DMS114 treated with DMSO at 0.1 percent for 48 hours (cell line): ENCODE measurements around the gene MARVELD2.
A peak's percentile ranks its signal among the peaks of the same experiment; 100 is the strongest.
"Not testable (repeated sequence)": the region's sequence is repeated elsewhere in the genome, so short reads cannot be mapped to it uniquely, and the experiment has no call there.

ENCODE experiments used
- DNase-seq: peaks from one replicate; lab custom pipeline; 2025; ENCODE audit not compliant: unreplicated experiment; lab: John Stamatoyannopoulos, UW

Gene MARVELD2

DNA sequence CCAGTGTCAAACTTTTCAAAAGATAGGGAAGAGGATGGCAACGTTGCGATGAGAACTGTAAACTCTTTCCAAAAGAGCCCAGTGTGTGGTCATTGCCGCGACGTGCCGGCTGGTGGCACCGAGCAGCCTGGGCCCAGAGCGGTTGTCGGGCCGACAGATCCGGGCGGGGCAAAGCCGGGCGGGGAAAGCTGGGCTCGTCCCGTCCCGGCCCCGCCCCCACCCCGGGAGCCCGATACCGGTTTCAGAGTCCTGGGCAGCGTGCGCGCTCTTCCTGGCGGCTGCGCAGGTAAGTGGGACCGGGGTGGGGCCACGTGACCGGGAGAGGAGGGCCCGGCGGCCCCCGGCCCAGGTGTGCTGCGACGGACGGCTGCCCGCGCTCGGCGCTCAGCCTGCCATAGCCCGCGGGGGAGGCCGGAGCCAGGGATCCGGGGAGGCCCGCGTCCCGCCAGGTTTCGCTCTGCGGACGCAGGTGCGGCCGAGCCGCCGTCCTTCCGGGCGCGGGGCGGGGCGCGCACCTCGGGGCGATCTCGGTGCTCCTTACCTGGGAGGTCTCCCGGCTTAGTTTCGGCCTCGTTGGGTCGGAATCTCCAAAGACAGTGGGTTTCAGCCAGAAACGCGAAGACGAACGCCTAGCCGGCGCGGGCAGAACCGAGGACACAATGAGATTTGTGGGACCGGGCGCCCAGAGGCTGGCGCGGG lies at the start of gene MARVELD2:
Gene MARVELD2 (plus strand): TSS at position 232 of the 699 bp plus-strand sequence. CDS start 4,270 bp downstream, outside the sequence.
- DNase-seq: peak; percentile 49

- no peak for DNase-seq
Observed at GRCh38 chr5:69367697-69368279, 47.1 kb upstream of the MARVELD2 start.

GRCh38 chr5:69368458-69369339 lies 46.2 kb upstream of the MARVELD2 start:
- DNase-seq: no peak

- DNase-seq: peak; percentile 88
Observed at GRCh38 chr5:69369340-69370121, 45.4 kb upstream of the MARVELD2 start, which contains the start of the genes AK6, RAD17 and TAF9. AK6 (minus strand) TSS chr5:69369520; CDS start chr5:69369490, 30 bp downstream. RAD17 (plus strand) TSS chr5:69369818; CDS start chr5:69372209, 2,391 bp downstream. TAF9 (minus strand) TSS chr5:69369520; CDS start chr5:69365737, 3,783 bp downstream.

- DNase-seq: not testable (repeated sequence)
Observed at GRCh38 chr5:69370335-69370734, 44.6 kb upstream of the MARVELD2 start.

GRCh38 chr5:69372394-69372793 lies 42.5 kb upstream of the MARVELD2 start:
- DNase-seq: no peak

- DNase-seq: no peak
Observed at GRCh38 chr5:69374911-69375446, 39.9 kb upstream of the MARVELD2 start.

GRCh38 chr5:69378376-69378775 lies 36.5 kb upstream of the MARVELD2 start:
- no peak for DNase-seq

- no peak for DNase-seq
Observed at GRCh38 chr5:69404659-69405330, 10.1 kb upstream of the MARVELD2 start.

- no peak for DNase-seq
Observed at GRCh38 chr5:69415584-69415958, 655 bp downstream of the MARVELD2 start.

DNA sequence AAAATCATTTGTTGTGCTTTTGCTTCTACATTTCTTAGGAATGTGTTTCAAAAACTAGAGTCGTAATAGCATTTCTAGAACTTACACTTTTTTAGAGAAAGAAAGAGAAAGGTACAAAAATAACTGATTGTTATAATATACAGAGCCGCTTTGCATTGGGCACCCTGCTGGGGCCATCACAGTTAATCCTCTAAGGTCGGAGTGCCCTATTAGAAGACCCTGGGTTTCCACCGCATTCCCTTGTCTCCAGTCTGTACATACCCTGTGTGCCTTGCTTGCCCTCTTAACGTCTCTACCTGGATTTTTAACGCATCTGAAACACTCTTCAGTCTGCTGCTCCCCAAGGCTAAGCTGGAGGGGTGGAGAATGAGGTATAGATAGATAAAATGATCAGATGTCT lies 1.3 kb downstream of the MARVELD2 start:
- no peak for DNase-seq

GRCh38 chr5:69416699-69417098 lies 1.8 kb downstream of the MARVELD2 start:
- DNase-seq: no peak

DNA sequence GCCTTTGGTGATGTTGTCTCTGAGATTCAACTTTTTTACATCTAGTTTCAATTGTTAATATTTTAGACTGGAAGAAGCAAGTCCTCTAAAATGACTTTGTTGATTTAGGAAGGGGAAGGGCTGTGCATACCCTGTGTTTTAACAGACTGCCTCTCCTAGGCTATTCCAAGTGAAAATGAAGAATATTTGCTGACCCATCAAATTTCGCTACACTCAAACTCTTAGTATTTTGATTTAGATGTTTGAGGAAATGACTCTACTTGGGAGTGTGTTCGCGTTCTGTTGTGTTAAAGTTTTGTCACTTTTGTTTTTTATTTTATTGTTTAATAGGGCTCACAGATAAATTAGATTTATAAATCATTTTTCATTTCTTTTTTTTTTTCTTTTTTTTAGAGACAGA lies 3.6 kb downstream of the MARVELD2 start:
- no peak for DNase-seq

GRCh38 chr5:69431424-69432303 lies 16.7 kb downstream of the MARVELD2 start:
- DNase-seq: no peak

- no peak for DNase-seq
Observed at GRCh38 chr5:69432412-69433206, 17.7 kb downstream of the MARVELD2 start.

DNA sequence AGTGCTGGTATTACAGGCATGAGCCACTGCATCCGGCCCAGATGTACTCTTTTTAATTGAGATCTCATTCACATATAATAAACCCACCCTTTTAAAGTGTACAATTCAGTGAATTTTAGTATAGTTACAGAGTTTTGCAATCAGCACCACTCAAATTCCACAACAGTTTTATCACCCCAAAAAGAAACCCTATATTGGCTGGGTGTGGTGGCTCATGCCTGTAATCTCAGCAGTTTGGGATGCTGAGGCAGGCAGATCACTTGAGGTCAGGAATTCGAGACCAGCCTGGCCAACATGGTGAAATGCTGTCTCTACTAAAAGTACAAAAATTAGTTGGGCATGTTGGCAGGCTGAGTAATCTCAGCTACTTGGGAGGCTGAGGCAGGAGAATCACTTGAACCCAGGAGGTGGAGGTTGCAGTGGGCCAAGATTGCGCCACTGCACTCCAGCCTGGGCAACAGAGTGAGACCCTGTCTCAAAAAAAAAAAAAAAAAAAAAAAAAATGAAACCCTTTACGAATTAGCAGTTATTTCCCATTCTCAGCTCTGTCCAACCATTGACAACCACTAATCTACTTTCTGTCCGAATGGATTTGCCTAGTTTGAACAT lies 20.5 kb downstream of the MARVELD2 start:
- DNase-seq: not testable (repeated sequence)

DNA sequence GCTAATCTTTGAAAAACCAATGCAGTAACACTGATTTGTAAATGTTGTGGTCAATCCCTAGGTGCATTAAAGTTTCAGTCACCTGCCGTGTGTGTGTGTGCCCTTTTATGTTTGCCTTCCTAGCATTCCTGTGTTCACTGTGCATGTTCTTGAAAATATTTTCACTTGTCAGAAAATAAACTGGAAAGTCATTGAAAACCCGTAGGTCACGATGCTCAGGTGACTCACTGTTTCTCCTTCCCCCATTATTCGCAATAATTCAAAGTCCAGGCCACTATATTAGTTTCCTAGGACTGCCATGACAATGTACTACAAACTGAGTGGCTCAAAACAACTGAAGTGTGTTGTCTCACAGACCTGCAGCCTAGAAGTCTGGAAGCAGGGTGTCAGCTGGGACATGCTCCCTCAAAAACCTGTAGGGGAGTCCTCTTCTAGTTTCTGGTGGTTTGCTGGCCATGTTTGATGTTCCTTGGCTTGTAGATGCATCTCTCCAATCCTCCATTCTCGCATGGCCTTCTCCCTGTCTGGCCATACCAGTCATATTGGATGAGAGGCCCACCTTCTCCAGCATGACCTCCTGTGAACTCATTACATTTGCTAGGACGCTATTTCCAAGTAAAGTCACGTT lies 29.3 kb downstream of the MARVELD2 start:
- no peak for DNase-seq
